PC-9 (cell line): Measurements from ENCODE around the gene FGF9. TPM values are rescaled to one million over a fixed set of nuclear protein-coding genes. Genes with fewer than 3 reads are reported as not detected.

Source experiments
- BruUV-seq: library from RNA; stranded (reverse); fragments of 400-500 nt; replicated peaks from 2 replicates; lab custom pipeline; 2021; lab: Mats Ljungman, UMichigan
- CTCF ChIA-PET: fragments of 300-600 bp; sonication (Branson Sonifier 250); formaldehyde crosslinking; loops from one replicate; lab custom pipeline; 2022; ENCODE audit warnings: antibody characterized with exemption; lab: Charles Lee
- POLR2A ChIA-PET: fragments of 300-600 bp; sonication (Branson Sonifier 250); formaldehyde crosslinking; loops from one replicate; lab custom pipeline; 2022; ENCODE audit warnings: antibody characterized with exemption; ENCODE audit not compliant: unreplicated experiment; lab: Charles Lee
- DNase-seq, 2 experiments: peaks; one replicate each; pipeline versions ENCODE4 v3.0.0 to v3.0.0-alpha.2; 2015 to 2022; ENCODE audit warnings: mixed read lengths in 1 of 2
- H2AFZ ChIP-seq: fragments of 200-600 bp; sonication (generic); 2 replicates; pipeline ENCODE4 v1.8.1; 2017; ENCODE audit warnings: antibody characterized with exemption
- H3F3A ChIP-seq: fragments of 200-600 bp; sonication (generic); 2 replicates; pipeline ENCODE4 v1.8.1; 2017; ENCODE audit warnings: antibody characterized with exemption, mild to moderate bottlenecking, low read depth; ENCODE audit not compliant: insufficient read depth
- H3K27ac ChIP-seq: fragments of 200-600 bp; sonication (generic); 2 replicates; pipeline ENCODE4 v1.6.1; 2016; ENCODE audit warnings: mixed run types
- H3K27me3 ChIP-seq: fragments of 200-600 bp; sonication (generic); 2 replicates; pipeline ENCODE4 v1.6.1; 2016; ENCODE audit warnings: low read depth, mixed run types; ENCODE audit not compliant: insufficient read depth
- H3K36me3 ChIP-seq: fragments of 200-600 bp; sonication (generic); 2 replicates; pipeline ENCODE4 v1.6.1; 2016; ENCODE audit warnings: low read depth, mixed run types
- H3K4me1 ChIP-seq: fragments of 200-600 bp; sonication (generic); replicated peaks from 2 replicates; pipeline ENCODE4 v1.6.1; 2016; ENCODE audit warnings: mixed run types; ENCODE audit not compliant: insufficient read depth
- H3K4me2 ChIP-seq: fragments of 200-600 bp; sonication (generic); 2 replicates; pipeline ENCODE4 v1.6.1; 2017; ENCODE audit warnings: mixed run types
- H3K4me3 ChIP-seq: fragments of 200-600 bp; sonication (generic); 2 replicates; pipeline ENCODE4 v1.6.1; 2016; ENCODE audit warnings: mixed run types
- H3K79me2 ChIP-seq: fragments of 200-600 bp; sonication (generic); 2 replicates; pipeline ENCODE4 v1.6.1; 2017; ENCODE audit warnings: low read depth, mixed run types
- H3K9me2 ChIP-seq: fragments of 200-600 bp; sonication (generic); 2 replicates; pipeline ENCODE4 v1.8.1; 2017; ENCODE audit warnings: mild to moderate bottlenecking; ENCODE audit not compliant: insufficient read depth
- H3K9me3 ChIP-seq: fragments of 200-600 bp; sonication (generic); 2 replicates; pipeline ENCODE4 v1.8.1; 2016; ENCODE audit warnings: low read depth; ENCODE audit not compliant: insufficient read depth
- H4K20me1 ChIP-seq: fragments of 200-600 bp; sonication (generic); 2 replicates; pipeline ENCODE4 v1.8.1; 2017; ENCODE audit not compliant: insufficient read depth
- CTCF ChIP-seq: fragments of 200-600 bp; sonication (generic); conservative IDR thresholded peaks from 2 replicates; pipeline ENCODE4 v1.6.1; 2017; ENCODE audit warnings: mixed run types, antibody characterized with exemption, mild to moderate bottlenecking, moderate library complexity
- EZH2 ChIP-seq: fragments of 200-600 bp; sonication (generic); IDR thresholded peaks from 2 replicates; pipeline ENCODE4 v1.8.0; 2017; ENCODE audit warnings: antibody characterized with exemption, low read depth
- intact Hi-C: fragments of 100-400 bp; cut with micrococcal nuclease; formaldehyde crosslinking; loops from one replicate; pipeline ENCODE4 v1.10.0; 2022; ENCODE audit not compliant: unreplicated experiment
- total RNA-seq: library from RNA; stranded (reverse); gene quantifications from 2 replicates; pipeline ENCODE4 v1.2.3, GENCODE V29; 2021

Gene FGF9
- total RNA-seq, 1 experiment from 2014 or later, result not detected

- no peak for DNase-seq
- peak overlapping the region; percentile 57; the same call in 1 of the 2 replicates for H3K4me2 ChIP-seq
These were observed 3.1 kb downstream of the FGF9 start for GRCh38 chr13:21673789-21674489.

GRCh38 chr13:21674490-21675009, 3.7 kb downstream of the FGF9 start:
- POLR2A ChIA-PET, result no interaction called here
- Histone ChIP-seq H3K36me3 (no peaks in the 10 kb centered on the region), H2AFZ (no peak overlapping the region), H4K20me1 (no peaks in the 10 kb centered on the region), H3K79me2 (no peaks in the 10 kb centered on the region), H3K4me2 (no peak overlapping the region), H3K27me3 (peaks cover 67% of the 10 kb centered on the region), H3K9me3 (no peaks in the 10 kb centered on the region), H3K4me1 (no peaks in the 10 kb centered on the region), H3K27ac (no peak overlapping the region), H3K4me3 (no peak overlapping the region), H3K9me2 (no peaks in the 10 kb centered on the region), H3F3A (no peaks in the 10 kb centered on the region)
- TF ChIP-seq CTCF (no peak), EZH2 (no peak)
- intact Hi-C loops, result no loop called here
- CTCF ChIA-PET, result no interaction called here
- BruUV-seq, result no TSS peak
- DNase-seq, result no peak

More at GRCh38 chr13:21673789-21674489, 3.1 kb downstream of the FGF9 start:
- Histone ChIP-seq H4K20me1 (no peaks in the 10 kb centered on the region), H3K9me2 (no peaks in the 10 kb centered on the region), H3F3A (no peaks in the 10 kb centered on the region), H3K4me3 (peak overlapping the region; percentile 39; the same call in 1 of the 2 replicates), H3K9me3 (no peaks in the 10 kb centered on the region), H3K36me3 (no peaks in the 10 kb centered on the region), H3K27me3 (peaks cover 68% of the 10 kb centered on the region), H3K4me1 (no peaks in the 10 kb centered on the region), H2AFZ (no peak overlapping the region), H3K79me2 (no peaks in the 10 kb centered on the region), H3K27ac (no peak overlapping the region)
- ChIA-PET POLR2A (interaction anchor here (0.6 kb wide), 1 partner anchor 9 kb away, joined by 6 read pairs; no protein-coding TSS in a partner anchor), CTCF (no interaction called here)
- no TSS peak for BruUV-seq
- intact Hi-C loops, result no loop called here
- TF ChIP-seq CTCF, result no peak
- no peak for TF ChIP-seq EZH2

GRCh38 chr13:21675095-21675991, 4.5 kb downstream of the FGF9 start:
- no peak overlapping the region for H3K27ac ChIP-seq
- BruUV-seq, result no TSS peak
- POLR2A ChIA-PET, result no interaction called here
- H3F3A ChIP-seq, result no peaks in the 10 kb centered on the region
- CTCF ChIA-PET, result no interaction called here
- no peaks in the 10 kb centered on the region for H3K79me2 ChIP-seq
- intact Hi-C loops, result no loop called here
- no peak overlapping the region for H2AFZ ChIP-seq
- peaks cover 66% of the 10 kb centered on the region for H3K27me3 ChIP-seq
- no peak overlapping the region for H3K4me2 ChIP-seq
- no peaks in the 10 kb centered on the region for H4K20me1 ChIP-seq
- no peak overlapping the region for H3K4me3 ChIP-seq
- H3K9me2 ChIP-seq, result no peaks in the 10 kb centered on the region
- DNase-seq, result no peak
- no peaks in the 10 kb centered on the region for H3K4me1 ChIP-seq
- H3K9me3 ChIP-seq, result no peaks in the 10 kb centered on the region
- no peaks in the 10 kb centered on the region for H3K36me3 ChIP-seq
- TF ChIP-seq CTCF, result no peak
- TF ChIP-seq EZH2, result no peak
